Measurements from ENCODE around the gene MSH2.
"Not testable (repeated sequence)": the region's sequence is repeated elsewhere in the genome, so short reads cannot be mapped to it uniquely, and the experiment has no call there.

Gene MSH2

GRCh38 chr2:47485751-47486300 is 82.9 kb downstream of the MSH2 start:
- DNase-seq: no peak

- DNase-seq: no peak
Observed at GRCh38 chr2:47486841-47487497, 84.0 kb downstream of the MSH2 start.

GRCh38 chr2:47487498-47487875 is 84.5 kb downstream of the MSH2 start:
- DNase-seq: no peak

- no peak for DNase-seq
Observed at GRCh38 chr2:47488870-47489584, 86.1 kb downstream of the MSH2 start.

- DNase-seq: no peak
Observed at GRCh38 chr2:47490406-47490805, 87.5 kb downstream of the MSH2 start.

- no peak for DNase-seq
Observed at GRCh38 chr2:47493317-47494035, 90.5 kb downstream of the MSH2 start.

- no peak for DNase-seq
Observed at GRCh38 chr2:47494267-47495130, 91.5 kb downstream of the MSH2 start.

GRCh38 chr2:47497843-47498460 is 95.0 kb downstream of the MSH2 start:
- no peak for DNase-seq

GRCh38 chr2:47499093-47499492 is 96.1 kb downstream of the MSH2 start:
- DNase-seq: no peak

- no peak for DNase-seq
Observed at GRCh38 chr2:47499621-47500309, 96.8 kb downstream of the MSH2 start.

GRCh38 chr2:47501374-47502200 is 98.6 kb downstream of the MSH2 start:
- DNase-seq: no peak

GRCh38 chr2:47502498-47502897 is 99.5 kb downstream of the MSH2 start:
- not testable (repeated sequence) for DNase-seq

- no peak for DNase-seq
Observed at GRCh38 chr2:47503481-47504070, 100.6 kb downstream of the MSH2 start.

GRCh38 chr2:47504174-47504810 is 101.3 kb downstream of the MSH2 start:
- no peak for DNase-seq

GRCh38 chr2:47506024-47506423 is 103.1 kb downstream of the MSH2 start:
- DNase-seq: no peak

- DNase-seq: no peak
Observed at GRCh38 chr2:47506436-47506835, 103.5 kb downstream of the MSH2 start.

- no peak for DNase-seq
Observed at GRCh38 chr2:47508080-47508479, 105.1 kb downstream of the MSH2 start.

- no peak for DNase-seq
Observed at GRCh38 chr2:47508641-47509040, 105.7 kb downstream of the MSH2 start.

GRCh38 chr2:47509250-47509649 is 106.3 kb downstream of the MSH2 start:
- DNase-seq: no peak

Measured in CD4-positive, alpha-beta T cell treated with Interleukin-6 for 4 hours (primary cell).